ENCODE results near the gene PTPN7. TPM values are rescaled to one million over a fixed set of nuclear protein-coding genes. Genes with fewer than 3 reads are reported as not detected.

PTPN7 gene
- total RNA-seq, 1 donor from 2014 or later: 0.75 TPM

DNA sequence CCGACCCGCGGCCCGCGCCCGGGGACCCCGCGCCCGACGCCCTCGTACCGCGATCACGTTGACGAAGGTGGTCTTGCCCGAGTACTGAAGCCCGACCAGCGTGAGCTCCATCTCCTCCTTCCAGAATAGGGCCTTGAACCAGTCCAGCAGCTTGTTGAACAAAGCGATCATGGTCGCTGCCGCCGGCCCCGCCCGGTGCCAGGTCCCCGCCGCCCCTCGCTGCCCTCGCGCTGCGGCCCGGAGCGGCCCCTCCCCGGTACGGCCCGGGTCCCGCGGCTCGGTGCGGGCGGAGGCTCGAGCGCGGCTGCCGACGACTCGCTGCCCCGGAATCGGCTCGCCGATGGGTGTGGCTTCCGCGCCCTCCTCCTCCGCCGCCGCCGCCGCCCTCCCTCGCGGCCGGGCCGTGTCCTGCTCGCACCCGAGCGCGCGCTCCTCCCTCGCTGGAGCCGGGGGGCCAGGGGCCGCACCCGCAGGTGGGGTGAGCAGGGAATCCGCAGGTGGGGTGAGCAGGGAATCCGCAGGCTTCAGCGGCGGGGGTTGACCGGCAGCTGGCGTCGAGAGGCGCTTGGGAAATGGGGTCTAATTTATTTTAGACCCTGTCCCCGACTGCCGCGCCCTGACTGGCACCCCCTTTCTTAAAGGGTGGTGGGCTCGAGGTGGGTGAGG lies 15.9 kb downstream of the PTPN7 start, which contains the start of gene ARL8A:
TSS of gene ARL8A (minus strand) at position 336 of the 666 bp plus-strand sequence. CDS start at position 171, 165 bp downstream.
- Mint-ChIP-seq H3K27ac (ENCODE audit: unreplicated experiment) (peak within 1 kb of the TSS; percentile 96), H3K9me3 (ENCODE audit: unreplicated experiment) (no peaks in the 10 kb centered on the region), H3K4me1 (ENCODE audit: low read depth, unreplicated experiment) (peaks cover 10% of the 10 kb centered on the region), H3K4me3 (ENCODE audit: unreplicated experiment) (peak within 1 kb of the TSS; percentile 96), H3K27me3 (ENCODE audit: low read depth, unreplicated experiment) (no peaks in the 10 kb centered on the region), H3K36me3 (ENCODE audit: low read depth, unreplicated experiment) (no peaks in the 10 kb centered on the region)
- peak within 1 kb of the TSS; percentile 88 for H3K4me3 ChIP-seq (ENCODE audit: insufficient read depth, low read depth, low read length)
- H3K4me1 ChIP-seq (ENCODE audit: insufficient read depth, low read length): peaks cover 20% of the 10 kb centered on the region
- peaks cover 55% of the 10 kb centered on the region for H3K79me2 ChIP-seq (ENCODE audit: insufficient read depth, low read length)
- FAIRE-seq (no peak), DNase-seq (ENCODE audit: low read depth) (no peak)
- H3K9ac ChIP-seq (ENCODE audit: low read length): peak within 1 kb of the TSS; percentile 96
- peaks cover 41% of the 10 kb centered on the region for H4K20me1 ChIP-seq (ENCODE audit: insufficient read depth, low read length)
- H2AFZ ChIP-seq (ENCODE audit: low read depth, low read length): peak within 1 kb of the TSS; percentile 73
- no peaks in the 10 kb centered on the region for H3K9me3 ChIP-seq (ENCODE audit: insufficient read depth, low read depth, low read length)
- H3K27ac ChIP-seq (ENCODE audit: low read depth, low read length): peak within 1 kb of the TSS; percentile 53
- peak within 1 kb of the TSS; percentile 98 for H3K4me2 ChIP-seq (ENCODE audit: low read length)
- no peaks in the 10 kb centered on the region for H3K36me3 ChIP-seq (ENCODE audit: insufficient read depth, low read length)
- TF ChIP-seq EZH2 (IDR thresholded peaks at IDR 0.05; ENCODE audit: insufficient read depth, low read length) (no peak), CTCF (IDR thresholded peaks at IDR 0.05; ENCODE audit: insufficient read depth, low read depth, low read length) (no peak)
- H3K27me3 ChIP-seq (ENCODE audit: insufficient read depth, low read length): no peaks in the 10 kb centered on the region

GRCh38 chr1:202143768-202144401 lies 16.5 kb downstream of the PTPN7 start:
- H3K4me3 ChIP-seq (ENCODE audit: insufficient read depth, low read depth, low read length): peak overlapping the region; percentile 88
- H3K79me2 ChIP-seq (ENCODE audit: insufficient read depth, low read length): peaks cover 58% of the 10 kb centered on the region
- peaks cover 48% of the 10 kb centered on the region for H4K20me1 ChIP-seq (ENCODE audit: insufficient read depth, low read length)
- peaks cover 10% of the 10 kb centered on the region for H3K4me1 Mint-ChIP-seq (ENCODE audit: low read depth, unreplicated experiment)
- DNase-seq (ENCODE audit: low read depth) (no peak), FAIRE-seq (no peak)
- H3K27me3 Mint-ChIP-seq (ENCODE audit: low read depth, unreplicated experiment): no peaks in the 10 kb centered on the region
- H3K4me3 Mint-ChIP-seq (ENCODE audit: unreplicated experiment): peak overlapping the region; percentile 96
- peak overlapping the region; percentile 53 for H3K27ac ChIP-seq (ENCODE audit: low read depth, low read length)
- no peaks in the 10 kb centered on the region for H3K36me3 Mint-ChIP-seq (ENCODE audit: low read depth, unreplicated experiment)
- peak overlapping the region; percentile 98 for H3K4me2 ChIP-seq (ENCODE audit: low read length)
- H3K36me3 ChIP-seq (ENCODE audit: insufficient read depth, low read length): no peaks in the 10 kb centered on the region
- no peaks in the 10 kb centered on the region for H3K27me3 ChIP-seq (ENCODE audit: insufficient read depth, low read length)
- no peaks in the 10 kb centered on the region for H3K9me3 ChIP-seq (ENCODE audit: insufficient read depth, low read depth, low read length)
- no peak for TF ChIP-seq CTCF (IDR thresholded peaks at IDR 0.05; ENCODE audit: insufficient read depth, low read depth, low read length)
- no peak for TF ChIP-seq EZH2 (IDR thresholded peaks at IDR 0.05; ENCODE audit: insufficient read depth, low read length)
- peak overlapping the region; percentile 96 for H3K27ac Mint-ChIP-seq (ENCODE audit: unreplicated experiment)
- H2AFZ ChIP-seq (ENCODE audit: low read depth, low read length): peak overlapping the region; percentile 23
- no peaks in the 10 kb centered on the region for H3K9me3 Mint-ChIP-seq (ENCODE audit: unreplicated experiment)
- peaks cover 20% of the 10 kb centered on the region for H3K4me1 ChIP-seq (ENCODE audit: insufficient read depth, low read length)
- H3K9ac ChIP-seq (ENCODE audit: low read length): peak overlapping the region; percentile 96
